ENCODE data around the gene GABRD.

GABRD gene

GRCh38 chr1:2080140-2080539 is 61.0 kb downstream of the GABRD start:
- DNase-seq = no peak
